SHP77 (cell line): ENCODE data around the gene SNTG2.

Experiments
- DNase-seq, 2 experiments: peaks; one replicate each; lab custom pipeline; 2025; lab: John Stamatoyannopoulos, UW

Gene SNTG2

GRCh38 chr2:1318366-1319009 is 367.8 kb downstream of the SNTG2 start:
- DNase-seq = no peak

GRCh38 chr2:1319393-1319792 is 368.7 kb downstream of the SNTG2 start:
- DNase-seq = no peak

DNA sequence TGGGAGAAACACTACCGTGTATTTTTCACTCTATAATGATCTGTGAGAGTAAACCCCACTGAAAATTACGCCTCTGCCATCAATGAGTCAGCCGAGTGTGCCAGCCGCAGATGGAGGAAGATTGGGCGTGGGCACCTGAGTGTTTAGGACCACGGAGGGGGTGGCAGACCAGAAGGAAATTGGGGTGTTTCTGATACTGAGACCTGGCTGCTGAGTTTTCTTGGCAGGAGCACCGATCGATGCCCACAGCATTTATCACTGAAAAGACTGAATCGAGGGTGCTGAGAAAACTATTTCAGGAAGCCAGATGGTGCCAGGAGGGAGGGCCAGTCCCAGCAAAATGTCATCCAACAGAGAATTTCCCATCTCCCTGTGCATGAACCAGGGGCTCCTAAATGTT is 370.7 kb downstream of the SNTG2 start:
- no peak for DNase-seq

DNA sequence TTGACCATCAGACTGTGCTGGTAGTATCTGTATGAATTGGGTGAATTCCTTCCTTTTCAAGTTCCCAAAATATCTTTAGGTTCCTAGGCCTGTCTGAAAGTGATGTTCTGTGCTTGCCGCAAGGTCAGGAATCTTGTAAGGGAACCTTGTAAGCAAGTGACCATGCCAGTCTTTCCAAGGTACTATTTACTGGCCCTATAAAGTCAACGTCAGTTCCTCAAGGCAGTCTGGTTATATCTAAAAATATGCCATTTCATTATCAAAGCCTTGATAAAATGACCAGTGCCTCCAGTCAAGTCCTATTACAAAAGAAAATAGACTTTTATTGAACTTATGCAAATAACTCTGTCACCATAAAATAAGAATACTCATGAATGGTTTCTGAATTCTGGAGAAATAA is 374.2 kb downstream of the SNTG2 start:
- DNase-seq = no peak

DNA sequence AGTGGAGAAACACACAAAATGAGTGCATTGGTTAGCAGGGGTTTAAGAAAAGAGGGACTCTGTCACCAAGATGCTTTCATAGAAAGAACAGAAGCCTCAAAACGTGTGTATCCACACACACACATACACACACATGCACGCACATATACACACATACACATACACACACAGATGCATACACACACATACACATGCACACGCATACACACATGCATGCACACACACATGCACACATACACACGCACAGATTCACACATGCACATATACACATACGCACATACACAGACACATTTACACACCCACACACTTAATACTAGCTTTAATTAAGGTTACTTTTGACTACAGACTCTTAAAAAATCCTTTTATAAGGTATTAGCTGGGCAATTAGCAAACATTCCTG is 378.0 kb downstream of the SNTG2 start:
- DNase-seq = no peak

DNA sequence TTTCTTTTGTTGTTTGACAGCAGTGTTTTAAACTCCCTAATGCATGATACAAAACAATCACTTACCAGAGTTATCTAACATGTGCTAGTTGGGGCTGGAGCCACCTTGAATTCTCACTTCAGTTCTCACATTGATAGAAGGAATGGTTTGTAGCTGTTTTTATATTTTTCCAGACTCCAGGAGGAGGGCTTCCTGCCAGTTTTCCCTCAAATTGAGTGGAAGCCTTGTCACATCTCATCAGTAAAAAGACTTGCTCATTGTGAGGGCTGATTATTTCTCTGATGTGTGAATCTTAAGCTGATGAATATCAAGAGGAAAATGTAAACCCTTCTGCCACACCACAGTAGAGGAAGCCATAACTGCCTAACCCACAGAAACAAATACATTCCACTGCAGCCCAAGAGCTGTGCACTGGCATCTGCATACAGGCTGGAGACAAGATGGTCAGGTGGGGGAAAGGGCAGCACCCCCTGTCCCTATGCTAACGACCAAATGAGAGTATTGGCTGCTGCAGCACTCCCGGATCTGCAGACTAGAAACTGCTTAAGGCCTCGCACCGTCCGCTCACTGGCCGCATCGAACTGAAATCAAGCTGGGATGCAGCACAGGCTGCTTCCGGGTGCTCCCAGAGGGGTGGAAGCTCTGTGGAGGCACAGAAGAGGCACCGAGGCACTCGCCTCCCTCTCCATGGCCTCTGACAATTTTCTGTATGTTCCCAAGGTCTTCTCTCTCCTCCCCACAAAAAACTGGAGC is 388.9 kb downstream of the SNTG2 start:
- DNase-seq = no peak

DNA sequence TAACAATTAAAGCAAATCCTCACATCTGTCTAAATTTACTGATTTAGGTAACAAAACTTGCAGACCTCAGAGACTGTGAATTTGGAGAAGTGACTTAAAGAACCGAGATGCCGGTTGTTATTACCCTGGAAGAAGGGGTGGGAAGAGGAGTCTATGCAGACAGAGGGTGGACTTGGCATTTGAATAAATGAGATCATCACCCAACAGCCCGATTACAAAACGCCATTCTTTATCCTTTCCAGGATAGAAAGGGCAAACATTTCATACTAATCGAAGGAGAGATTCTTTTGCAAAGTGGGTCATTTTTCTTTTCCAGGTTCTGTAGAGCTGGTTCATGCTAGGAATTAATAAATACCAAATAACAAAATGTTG is 389.5 kb downstream of the SNTG2 start:
- DNase-seq = no peak

- no peak for DNase-seq
These were observed 390.9 kb downstream of the SNTG2 start for GRCh38 chr2:1341404-1342120.

GRCh38 chr2:1348789-1349188 is 398.1 kb downstream of the SNTG2 start:
- DNase-seq = no peak

DNA sequence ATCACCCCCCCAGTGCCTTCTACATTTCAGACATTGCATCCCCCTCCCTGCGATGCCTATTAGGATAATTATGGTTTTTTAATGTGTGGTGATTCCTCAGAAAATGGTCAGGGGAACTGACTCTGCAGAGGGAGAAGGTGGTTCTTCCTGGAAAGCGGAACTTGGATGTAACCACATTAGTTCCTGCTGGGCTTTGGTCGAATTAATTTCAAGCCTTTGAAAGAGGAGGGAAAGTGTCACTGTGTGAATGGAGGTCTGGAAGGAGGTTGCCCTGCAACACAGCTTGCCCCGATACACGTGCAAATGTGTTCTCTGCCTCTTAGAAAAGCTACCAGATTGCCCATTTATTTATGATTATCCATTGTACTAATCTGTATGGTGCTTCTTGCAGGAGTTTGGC is 399.5 kb downstream of the SNTG2 start:
- DNase-seq = no peak

DNA sequence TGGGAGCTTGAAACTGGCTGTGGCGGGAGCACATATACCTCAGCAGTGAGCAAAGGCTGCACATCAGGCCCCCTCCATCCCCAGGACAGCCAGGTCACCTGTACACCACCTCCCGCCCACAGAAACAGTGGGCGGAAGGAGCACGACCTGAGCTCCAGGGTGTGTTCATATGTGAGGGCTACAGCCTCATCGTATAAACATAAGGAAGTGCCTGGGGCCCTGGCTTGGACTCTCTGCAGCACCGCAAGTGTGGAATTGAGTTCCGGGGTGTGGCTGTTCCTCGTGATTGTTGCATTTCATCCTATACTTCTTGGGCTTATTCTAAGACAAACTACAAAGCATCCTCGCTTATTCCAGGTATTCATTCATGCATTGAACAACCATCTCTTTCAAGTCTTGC is 402.5 kb downstream of the SNTG2 start:
- DNase-seq = no peak

- DNase-seq = no peak
These were observed 402.9 kb downstream of the SNTG2 start for GRCh38 chr2:1353543-1353942.

- no peak for DNase-seq
These were observed 409.5 kb downstream of the SNTG2 start for GRCh38 chr2:1360144-1360543.

- no peak for DNase-seq
These were observed 410.1 kb downstream of the SNTG2 start for GRCh38 chr2:1360557-1361250.

- no peak for DNase-seq
These were observed 412.7 kb downstream of the SNTG2 start for GRCh38 chr2:1363367-1363766.

DNA sequence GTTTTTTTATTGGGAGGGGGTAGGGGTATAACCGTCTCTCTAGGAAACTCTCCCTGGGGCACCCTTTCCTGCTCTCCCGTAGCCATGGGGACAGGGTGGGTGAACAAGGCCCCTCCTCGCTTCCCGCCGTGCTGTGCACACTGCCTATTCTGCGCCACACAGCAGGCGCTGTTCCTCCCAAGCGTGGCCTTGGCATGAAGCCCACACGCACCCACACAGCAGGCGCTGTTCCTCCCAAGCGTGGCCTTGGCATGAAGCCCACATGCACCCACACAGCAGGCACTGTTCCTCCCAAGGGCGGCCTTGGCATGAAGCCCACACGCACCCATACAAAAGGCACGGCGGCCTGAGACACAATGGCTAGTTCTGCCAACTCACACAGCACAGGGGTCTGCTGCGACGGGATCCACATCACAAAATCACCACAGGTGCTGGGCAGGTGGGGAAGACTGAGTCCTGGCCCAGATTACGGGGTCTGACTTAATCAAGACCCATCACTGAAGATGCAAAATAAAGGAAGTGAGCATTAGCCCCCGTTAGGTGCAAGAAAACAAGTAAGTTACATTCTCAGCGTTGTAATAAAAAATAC is 416.0 kb downstream of the SNTG2 start:
- peak; percentile 55 to 69 for DNase-seq

GRCh38 chr2:1367601-1368000 is 417.0 kb downstream of the SNTG2 start:
- DNase-seq = no peak

GRCh38 chr2:1369905-1370304 is 419.3 kb downstream of the SNTG2 start:
- DNase-seq = no peak

GRCh38 chr2:1370461-1370860 is 419.8 kb downstream of the SNTG2 start:
- no peak for DNase-seq

- no peak for DNase-seq
These were observed 420.4 kb downstream of the SNTG2 start for GRCh38 chr2:1371082-1371481.

DNA sequence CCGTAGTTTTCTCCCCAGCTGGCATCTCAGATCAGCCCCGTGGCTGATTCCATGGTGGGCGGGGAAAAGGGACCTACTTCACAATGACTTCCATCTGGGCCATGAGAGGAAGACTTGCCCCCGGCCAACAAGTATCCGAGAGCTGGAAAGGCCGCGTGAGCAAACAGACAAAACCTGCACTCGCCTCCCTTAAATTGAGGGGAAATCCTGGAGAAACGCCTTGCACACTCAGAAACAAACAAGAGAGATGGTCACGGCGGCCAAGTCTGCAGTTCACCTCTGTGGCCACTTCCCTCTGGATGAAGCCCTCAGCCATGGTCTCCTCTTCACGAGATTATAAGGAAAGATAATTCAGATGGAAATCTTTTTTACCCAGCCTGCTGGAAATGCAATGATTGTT is 423.2 kb downstream of the SNTG2 start:
- no peak for DNase-seq

DNA sequence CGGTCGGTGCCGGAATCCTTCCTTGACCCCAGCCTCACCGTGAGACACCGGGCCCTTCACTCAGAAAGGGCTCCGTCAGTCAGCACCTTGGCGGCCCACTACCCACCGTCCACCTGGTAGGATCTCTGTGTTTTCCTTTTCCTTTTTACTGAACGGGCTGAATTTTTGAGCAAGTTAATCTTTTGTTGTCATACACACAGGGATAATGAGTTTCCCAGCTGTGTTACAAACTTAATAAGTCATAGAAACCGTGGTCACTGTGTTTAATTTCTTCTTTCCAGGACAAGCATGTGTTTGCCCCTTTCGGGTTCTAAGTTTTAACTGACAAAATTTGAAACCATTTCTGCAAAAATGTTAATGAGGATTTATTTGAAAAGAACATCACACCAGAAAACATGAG is 423.6 kb downstream of the SNTG2 start:
- no peak for DNase-seq
